Cerebellar cortex (tissue), 1 donor: ENCODE data around the gene CDC23.

ENCODE experiments used
- DNase-seq: peaks from one replicate; pipeline ENCODE4 v3.0.0-alpha.2; 2015; ENCODE audit warnings: low spot score

Gene CDC23

GRCh38 chr5:138141734-138142133 lies 71.4 kb downstream of the CDC23 start:
- DNase-seq = no peak

DNA sequence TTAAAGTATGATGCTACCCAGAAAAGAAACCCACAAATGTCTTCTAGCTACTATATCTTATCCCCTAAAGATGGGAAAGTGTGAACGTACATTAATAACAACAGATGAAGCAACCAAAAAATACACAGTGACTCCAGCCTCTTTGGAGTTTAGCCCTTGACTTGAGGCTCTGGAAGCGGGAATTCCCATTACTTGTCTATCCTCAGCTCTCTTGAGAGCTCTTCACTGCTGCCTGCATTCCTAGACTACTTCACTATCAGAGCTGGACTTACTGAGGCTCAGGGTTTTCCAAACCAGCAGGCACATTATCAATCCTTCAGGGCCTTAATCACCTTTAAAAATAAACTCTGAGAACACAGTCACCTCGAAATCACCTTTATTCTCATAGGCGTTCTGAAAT lies 72.9 kb downstream of the CDC23 start:
- DNase-seq = no peak

DNA sequence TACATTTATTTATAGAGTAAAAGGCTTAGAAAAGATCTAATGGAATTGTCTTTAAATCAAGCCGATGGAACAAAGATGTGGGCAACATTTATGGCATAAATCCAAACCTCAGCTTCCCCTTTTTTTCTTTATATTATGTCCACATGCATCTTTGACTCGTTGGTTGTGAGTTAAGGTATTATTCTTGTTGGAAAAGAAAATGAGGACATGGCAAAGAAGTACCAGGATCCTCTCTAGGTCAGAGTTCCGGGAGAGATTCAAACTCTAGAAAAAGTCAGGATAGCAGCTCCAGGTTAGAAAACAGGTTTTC lies 73.4 kb downstream of the CDC23 start:
- DNase-seq = no peak

GRCh38 chr5:138138949-138139780 lies 74.0 kb downstream of the CDC23 start, which contains the start of gene NME5:
NME5 (minus strand) TSS chr5:138139428; CDS start chr5:138138780, 648 bp downstream.
- DNase-seq = peak; percentile 86
